ENCODE data around the gene NDUFS8.

Gene NDUFS8

GRCh38 chr11:68006606-68007166, 23.8 kb upstream of the NDUFS8 start:
- H3K9me3 ChIP-seq (ENCODE audit: control insufficient read depth in 1 of 2, low read length in 2 of 2): no peaks in the 10 kb centered on the region
- no peaks in the 10 kb centered on the region for H3K36me3 ChIP-seq (ENCODE audit: control insufficient read depth in 1 of 2, insufficient read depth in 2 of 2, low read length in 2 of 2)
- H3K27ac ChIP-seq (ENCODE audit: low read length): no peak overlapping the region
- H3K4me3 ChIP-seq (ENCODE audit: low read depth in 1 of 2, low read length in 2 of 2): no peak overlapping the region
- no peaks in the 10 kb centered on the region for H3K27me3 ChIP-seq (ENCODE audit: low read depth, low read length)
- H3K4me1 ChIP-seq (ENCODE audit: control insufficient read depth in 1 of 2, insufficient read depth in 2 of 2, low read length in 2 of 2): peaks cover 5 to 37% of the 10 kb centered on the region in 2 donors

- Histone ChIP-seq H3K27me3 (ENCODE audit: low read depth, low read length) (no peaks in the 10 kb centered on the region), H3K4me1 (ENCODE audit: control insufficient read depth in 1 of 2, insufficient read depth in 2 of 2, low read length in 2 of 2) (peaks cover 6 to 37% of the 10 kb centered on the region in 2 donors), H3K9me3 (ENCODE audit: control insufficient read depth in 1 of 2, low read length in 2 of 2) (no peaks in the 10 kb centered on the region), H3K27ac (ENCODE audit: low read length) (no peak overlapping the region), H3K36me3 (ENCODE audit: control insufficient read depth in 1 of 2, insufficient read depth in 2 of 2, low read length in 2 of 2) (no peaks in the 10 kb centered on the region), H3K4me3 (ENCODE audit: low read depth in 1 of 2, low read length in 2 of 2) (no peak overlapping the region)
These were observed 22.7 kb upstream of the NDUFS8 start for GRCh38 chr11:68007498-68008380.

- Histone ChIP-seq H3K4me3 (ENCODE audit: low read depth in 1 of 2, low read length in 2 of 2) (no peak overlapping the region), H3K4me1 (ENCODE audit: control insufficient read depth in 1 of 2, insufficient read depth in 2 of 2, low read length in 2 of 2) (peaks cover 8 to 35% of the 10 kb centered on the region in 2 donors), H3K27ac (ENCODE audit: low read length) (peak overlapping the region; percentile 20)
These were observed 21.8 kb upstream of the NDUFS8 start for GRCh38 chr11:68008381-68009337.

GRCh38 chr11:68009391-68010089, 20.9 kb upstream of the NDUFS8 start:
- H3K27ac ChIP-seq (ENCODE audit: low read length): peak overlapping the region; percentile 77
- no peaks in the 10 kb centered on the region for H3K36me3 ChIP-seq (ENCODE audit: control insufficient read depth in 1 of 2, insufficient read depth in 2 of 2, low read length in 2 of 2)
- no peaks in the 10 kb centered on the region for H3K9me3 ChIP-seq (ENCODE audit: control insufficient read depth in 1 of 2, low read length in 2 of 2)
- peak overlapping the region in 1 of 2 donors; percentile 60 for H3K4me3 ChIP-seq (ENCODE audit: low read depth in 1 of 2, low read length in 2 of 2)
- peaks cover 15 to 37% of the 10 kb centered on the region in 2 donors for H3K4me1 ChIP-seq (ENCODE audit: control insufficient read depth in 1 of 2, insufficient read depth in 2 of 2, low read length in 2 of 2)
- no peaks in the 10 kb centered on the region for H3K27me3 ChIP-seq (ENCODE audit: low read depth, low read length)

More at GRCh38 chr11:68008381-68009337, 21.8 kb upstream of the NDUFS8 start:
- Histone ChIP-seq H3K36me3 (ENCODE audit: control insufficient read depth in 1 of 2, insufficient read depth in 2 of 2, low read length in 2 of 2) (no peaks in the 10 kb centered on the region), H3K9me3 (ENCODE audit: control insufficient read depth in 1 of 2, low read length in 2 of 2) (no peaks in the 10 kb centered on the region), H3K27me3 (ENCODE audit: low read depth, low read length) (no peaks in the 10 kb centered on the region)

- Histone ChIP-seq H3K27me3 (ENCODE audit: low read depth, low read length) (no peaks in the 10 kb centered on the region), H3K9me3 (ENCODE audit: control insufficient read depth in 1 of 2, low read length in 2 of 2) (no peaks in the 10 kb centered on the region), H3K4me3 (ENCODE audit: low read depth in 1 of 2, low read length in 2 of 2) (peak within 1 kb of the TSS; percentile 48 to 60), H3K27ac (ENCODE audit: low read length) (peak within 1 kb of the TSS; percentile 77), H3K36me3 (ENCODE audit: control insufficient read depth in 1 of 2, insufficient read depth in 2 of 2, low read length in 2 of 2) (no peaks in the 10 kb centered on the region), H3K4me1 (ENCODE audit: control insufficient read depth in 1 of 2, insufficient read depth in 2 of 2, low read length in 2 of 2) (peaks cover 16 to 41% of the 10 kb centered on the region in 2 donors)
These were observed 20.1 kb upstream of the NDUFS8 start, which contains the start of gene ALDH3B1 for GRCh38 chr11:68010090-68011041. Gene ALDH3B1 (plus strand): TSS chr11:68010327. CDS start chr11:68015298, 4,971 bp downstream.

- Histone ChIP-seq H3K4me1 (ENCODE audit: control insufficient read depth in 1 of 2, insufficient read depth in 2 of 2, low read length in 2 of 2) (peaks cover 16 to 41% of the 10 kb centered on the region in 2 donors), H3K36me3 (ENCODE audit: control insufficient read depth in 1 of 2, insufficient read depth in 2 of 2, low read length in 2 of 2) (no peaks in the 10 kb centered on the region), H3K4me3 (ENCODE audit: low read depth in 1 of 2, low read length in 2 of 2) (peak overlapping the region; percentile 48 to 60), H3K27ac (ENCODE audit: low read length) (peak overlapping the region; percentile 77), H3K27me3 (ENCODE audit: low read depth, low read length) (no peaks in the 10 kb centered on the region), H3K9me3 (ENCODE audit: control insufficient read depth in 1 of 2, low read length in 2 of 2) (no peaks in the 10 kb centered on the region)
These were observed 19.2 kb upstream of the NDUFS8 start for GRCh38 chr11:68011051-68011943.

GRCh38 chr11:68012044-68012842, 18.2 kb upstream of the NDUFS8 start:
- Histone ChIP-seq H3K27me3 (ENCODE audit: low read depth, low read length) (no peaks in the 10 kb centered on the region), H3K4me1 (ENCODE audit: control insufficient read depth in 1 of 2, insufficient read depth in 2 of 2, low read length in 2 of 2) (peaks cover 16 to 41% of the 10 kb centered on the region in 2 donors), H3K4me3 (ENCODE audit: low read depth in 1 of 2, low read length in 2 of 2) (no peak overlapping the region), H3K27ac (ENCODE audit: low read length) (no peak overlapping the region), H3K9me3 (ENCODE audit: control insufficient read depth in 1 of 2, low read length in 2 of 2) (no peaks in the 10 kb centered on the region), H3K36me3 (ENCODE audit: control insufficient read depth in 1 of 2, insufficient read depth in 2 of 2, low read length in 2 of 2) (no peaks in the 10 kb centered on the region)

GRCh38 chr11:68012843-68013610, 17.5 kb upstream of the NDUFS8 start:
- H3K27ac ChIP-seq (ENCODE audit: low read length): peak overlapping the region; percentile 45
- no peaks in the 10 kb centered on the region for H3K27me3 ChIP-seq (ENCODE audit: low read depth, low read length)
- no peak overlapping the region for H3K4me3 ChIP-seq (ENCODE audit: low read depth in 1 of 2, low read length in 2 of 2)
- peaks cover 16 to 41% of the 10 kb centered on the region in 2 donors for H3K4me1 ChIP-seq (ENCODE audit: control insufficient read depth in 1 of 2, insufficient read depth in 2 of 2, low read length in 2 of 2)
- H3K9me3 ChIP-seq (ENCODE audit: control insufficient read depth in 1 of 2, low read length in 2 of 2): no peaks in the 10 kb centered on the region
- H3K36me3 ChIP-seq (ENCODE audit: control insufficient read depth in 1 of 2, insufficient read depth in 2 of 2, low read length in 2 of 2): no peaks in the 10 kb centered on the region
